Spleen (tissue), 11 donors: Measurements from ENCODE around the gene TENT4B. TPM values are rescaled to one million over a fixed set of nuclear protein-coding genes. Genes with fewer than 3 reads are reported as not detected.
A peak's percentile ranks its signal among the peaks of the same experiment; 100 is the strongest.

Experiments used
- DNase-seq: peaks from one replicate; pipeline ENCODE4 v3.0.0-alpha.2; 2020
- H3K27ac ChIP-seq, 8 donors: fragments of 200-600 bp; sonication (generic) in 7 of 8; 1 replicate in 4 of 8; 2 replicates in 4 of 8; pipeline versions ENCODE4 v1.5.0 to v1.8.0; 2016 to 2021; ENCODE audit warnings: inconsistent platforms in 4 of 8, mild to moderate bottlenecking in 4 of 8, moderate library complexity in 1 of 8
- H3K27me3 ChIP-seq, 7 donors: fragments of 200-600 bp; sonication (generic) in 6 of 7; replicated peaks in 1 of 7; 1 replicate in 4 of 7; 2 replicates in 3 of 7; pipeline versions ENCODE4 v1.5.0 to v1.8.0; 2016 to 2021; ENCODE audit warnings: inconsistent platforms in 3 of 7, mild to moderate bottlenecking in 1 of 7
- H3K36me3 ChIP-seq, 6 donors: fragments of 200-600 bp; sonication (generic) in 5 of 6; 1 replicate in 4 of 6; 2 replicates in 2 of 6; pipeline versions ENCODE4 v1.5.0 to v1.8.0; 2016 to 2021; ENCODE audit warnings: inconsistent platforms in 2 of 6
- H3K4me1 ChIP-seq, 6 donors: fragments of 200-600 bp; sonication (generic) in 5 of 6; 1 replicate in 3 of 6; 2 replicates in 3 of 6; pipeline versions ENCODE4 v1.5.0 to v1.8.0; 2016 to 2021; ENCODE audit warnings: inconsistent platforms in 3 of 6
- H3K4me3 ChIP-seq, 8 donors: fragments of 200-600 bp; sonication (generic) in 7 of 8; 1 replicate in 4 of 8; 2 replicates in 4 of 8; pipeline versions ENCODE4 v1.5.0 to v1.8.0; 2016 to 2021; ENCODE audit warnings: inconsistent platforms in 4 of 8, mild to moderate bottlenecking in 4 of 8, moderate library complexity in 2 of 8
- H3K9me3 ChIP-seq, 8 donors: fragments of 200-600 bp; sonication (generic) in 7 of 8; 1 replicate in 4 of 8; 2 replicates in 4 of 8; pipeline versions ENCODE4 v1.5.0 to v1.8.0; 2016 to 2021; ENCODE audit warnings: inconsistent platforms in 4 of 8
- CTCF ChIP-seq, 11 experiments: fragments of 200-600 bp in 7 of 11; fragments of 450-650 bp in 4 of 11; sonication (generic) in 4 of 11; IDR thresholded peaks in 8 of 11; conservative IDR thresholded peaks in 3 of 11; 1 replicate in 7 of 11; 2 replicates in 4 of 11; pipeline versions ENCODE4 v1.4.0 to v1.8.0; 2016 to 2021; ENCODE audit warnings: antibody characterized with exemption in 11 of 11, inconsistent platforms in 4 of 11, mild to moderate bottlenecking in 1 of 11
- POLR2A ChIP-seq, 3 donors: fragments of 450-650 bp; IDR thresholded peaks; one replicate each; pipeline ENCODE4 v1.5.1; 2017; ENCODE audit warnings: antibody characterized with exemption in 3 of 3, mild to moderate bottlenecking in 1 of 3
- POLR2AphosphoS5 ChIP-seq, 3 donors: sonication (generic); formaldehyde crosslinking; IDR thresholded peaks; one replicate each; pipeline ENCODE4 v1.5.1; 2017; ENCODE audit warnings: antibody characterized with exemption in 3 of 3
- WGBS, 5 donors: extraction: QIAGEN DNeasy Blood & Tissue Kit in 3 of 5; methylation state at CpG; one replicate each; pipeline versions ENCODE4 v1.1.5 to v1.1.7; 2013 to 2018; 5-methylcytosine and 5-hydroxymethylcytosine counted together
- intact Hi-C: fragments of 100-400 bp; cut with DNase I; formaldehyde crosslinking; loops from one replicate; pipeline ENCODE4 v1.15.0; 2023; ENCODE audit warnings: low total_unique reads
- polyA plus RNA-seq, 3 donors: library from polyadenylated mRNA; stranded (reverse); fragments of 200-250 nt; gene quantifications; one replicate each; pipeline ENCODE4 v1.2.1, GENCODE V29; 2013
- total RNA-seq, 7 donors: library from RNA; depleted of rRNA in 3 of 7; stranded (reverse); fragments of >200 nt in 3 of 7; fragmentation: NEBNext Ultra II Directional in 4 of 7; extraction: Animal tissue kit (Norgen Biotek cat#: 25700) in 4 of 7; gene quantifications; one replicate each; pipeline versions ENCODE4 v1.1.0 to v1.2.1, GENCODE V29; 2016 to 2021
- donor health status: healthy with polysubstance abuse.
- donor health status: DM: no; HTN: no; CAD: no; lungs with moderate emphysema.
- donor health status: DM: no; HTN: no; CAD: no.
- donor health status: Bipolar disorder and iron deficiency.
- donor health status: healthy.
- donor health status: DM: no; HTN: no; CAD: no.
- donor health status: DM: yes; HTN: yes; CAD: no.

Gene TENT4B
- total and polyA plus RNA-seq, 10 donors: 4.2 to 16.4 (median 12.1) TPM

DNA sequence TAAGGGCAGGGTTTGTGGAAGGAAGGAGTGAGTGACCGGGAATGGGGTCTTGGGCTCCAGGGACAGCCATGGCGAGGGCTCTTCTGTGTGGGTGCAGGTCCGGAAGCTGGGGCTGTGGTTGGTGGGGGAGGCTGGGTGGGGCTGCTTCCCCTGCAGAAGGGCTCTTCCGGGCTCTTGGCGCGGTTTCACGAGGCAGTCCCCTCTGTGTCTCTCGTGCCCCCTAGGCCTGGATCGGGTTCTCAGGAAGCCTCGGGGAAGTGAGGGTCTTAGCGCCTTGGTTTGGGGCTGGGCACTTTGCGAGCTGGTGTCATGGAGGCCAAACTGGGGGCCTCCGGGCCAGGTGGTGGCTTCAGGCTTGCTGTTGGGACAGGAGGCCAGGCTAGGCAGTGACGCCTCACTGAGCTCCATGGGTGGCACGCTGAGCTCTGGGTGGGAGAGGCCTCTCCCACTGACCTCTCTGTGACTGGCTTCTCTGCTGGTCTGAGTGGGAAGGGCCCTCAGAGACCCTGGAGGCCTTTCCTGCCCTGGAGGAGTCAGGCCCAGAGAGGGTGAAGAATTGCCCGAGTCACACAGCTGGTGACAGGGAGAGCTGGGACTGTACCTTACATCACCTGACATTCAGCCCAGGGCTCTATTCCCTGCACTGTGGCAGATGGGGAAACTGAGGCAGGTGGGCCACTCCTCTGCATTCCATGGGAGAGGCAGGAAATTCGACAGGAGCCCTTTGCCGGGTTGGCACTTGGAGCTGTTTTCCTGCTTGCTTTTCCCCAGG lies 121.4 kb downstream of the TENT4B start:
- peak overlapping the region; percentile 90 to 98 (median 92) for H3K27ac ChIP-seq
- no peak for TF ChIP-seq POLR2A (IDR thresholded peaks at IDR 0.05)
- TF ChIP-seq CTCF (IDR thresholded peaks at IDR 0.05 in 8 of 11, conservative IDR thresholded peaks at IDR 0.05 in 3 of 11): no peak
- TF ChIP-seq POLR2AphosphoS5 (IDR thresholded peaks at IDR 0.05): peak; percentile 31 to 71 (median 62)
- H3K4me3 ChIP-seq: peak overlapping the region; percentile 27 to 72 (median 42)
- H3K36me3 ChIP-seq: peaks cover 0 to 11% (median 0%) of the 10 kb centered on the region in 6 donors
- WGBS, 5 donors: 19 to 33% (median 21%) methylated on average over 2 to 18 of the region's 18 CpGs
- DNase-seq: peak; percentile 93
- intact Hi-C loops: no loop called here
- no peaks in the 10 kb centered on the region for H3K9me3 ChIP-seq
- no peaks in the 10 kb centered on the region for H3K27me3 ChIP-seq
- H3K4me1 ChIP-seq: peaks cover 61 to 100% (median 99%) of the 10 kb centered on the region in 6 donors

DNA sequence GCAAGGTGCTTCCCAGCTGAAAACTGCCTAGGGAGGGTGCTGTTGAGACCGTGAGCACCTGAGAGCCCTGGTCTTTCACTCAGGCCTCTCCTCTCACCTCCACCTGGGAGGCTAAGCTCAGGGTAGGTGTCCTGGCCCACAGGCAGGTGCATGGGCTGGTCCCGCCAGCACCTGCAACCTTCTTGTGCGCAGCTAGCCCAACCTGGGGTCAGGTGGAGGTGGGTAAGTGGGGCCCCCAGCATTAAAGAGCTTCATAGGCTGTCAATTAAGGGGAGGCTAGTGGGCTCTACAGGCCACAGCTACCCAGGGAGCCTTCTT lies 122.0 kb downstream of the TENT4B start:
- H3K36me3 ChIP-seq: peaks cover 0 to 11% (median 0%) of the 10 kb centered on the region in 6 donors
- intact Hi-C loops: no loop called here
- 40 to 82% (median 74%) methylated on average over 1 to 3 of the region's 3 CpGs for WGBS, 5 donors
- H3K27ac ChIP-seq: peak overlapping the region; percentile 90 to 98 (median 92)
- TF ChIP-seq POLR2A (IDR thresholded peaks at IDR 0.05) (no peak), CTCF (IDR thresholded peaks at IDR 0.05 in 8 of 11, conservative IDR thresholded peaks at IDR 0.05 in 3 of 11) (no peak), POLR2AphosphoS5 (IDR thresholded peaks at IDR 0.05) (no peak)
- H3K4me3 ChIP-seq: peak overlapping the region in 7 of 8 donors; percentile 27 to 72 (median 46)
- no peaks in the 10 kb centered on the region for H3K27me3 ChIP-seq
- peaks cover 66 to 100% (median 99%) of the 10 kb centered on the region in 6 donors for H3K4me1 ChIP-seq
- H3K9me3 ChIP-seq: no peaks in the 10 kb centered on the region
- DNase-seq: peak; percentile 82

GRCh38 chr16:50275428-50276325 lies 122.6 kb downstream of the TENT4B start:
- peaks cover 67 to 100% (median 99%) of the 10 kb centered on the region in 6 donors for H3K4me1 ChIP-seq
- H3K36me3 ChIP-seq: peaks cover 0 to 8% (median 0%) of the 10 kb centered on the region in 6 donors
- TF ChIP-seq CTCF (IDR thresholded peaks at IDR 0.05 in 8 of 11, conservative IDR thresholded peaks at IDR 0.05 in 3 of 11): no peak
- TF ChIP-seq POLR2AphosphoS5 (IDR thresholded peaks at IDR 0.05): no peak
- no peak for TF ChIP-seq POLR2A (IDR thresholded peaks at IDR 0.05)
- peak overlapping the region in 7 of 8 donors; percentile 27 to 72 (median 46) for H3K4me3 ChIP-seq
- H3K9me3 ChIP-seq: no peaks in the 10 kb centered on the region
- 73 to 78% (median 76%) methylated on average over 5 to 12 of the region's 12 CpGs for WGBS, 5 donors
- H3K27me3 ChIP-seq: no peaks in the 10 kb centered on the region
- intact Hi-C loops: no loop called here
- H3K27ac ChIP-seq: peak overlapping the region; percentile 90 to 98 (median 92)
- DNase-seq: peak; percentile 83
